IMR-90 (cell line): ENCODE data around the gene SVOPL. TPM values are rescaled to one million over a fixed set of nuclear protein-coding genes. Genes with fewer than 3 reads are reported as not detected.

ENCODE experiments used
- ATAC-seq: fragments of 200-7000 bp; cut with Tn5 transposase; 2 replicates; pipeline ENCODE4 v1.9.1; 2020; ENCODE audit warnings: low read depth, mild to moderate bottlenecking, moderate library complexity
- BruUV-seq: library from RNA; stranded (reverse); fragments of 400-500 nt; replicated peaks from 2 replicates; lab custom pipeline; 2021; lab: Mats Ljungman, UMichigan
- CTCF ChIA-PET: fragments of 300-600 bp; formaldehyde crosslinking; extraction: SDS; loops from one replicate; lab custom pipeline; 2021; ENCODE audit warnings: antibody characterized with exemption; lab: Yijun Ruan, JAX
- POLR2A ChIA-PET: fragments of 300-600 bp; sonication (Branson Sonifier 250); formaldehyde crosslinking; loops from one replicate; lab custom pipeline; 2022; ENCODE audit warnings: antibody characterized with exemption; ENCODE audit not compliant: unreplicated experiment; lab: Charles Lee
- DNase-seq: peaks from one replicate; pipeline ENCODE4 v3.0.0; 2013
- H2AFZ ChIP-seq: replicated peaks from 2 replicates; pipeline ENCODE3; 2013; ENCODE audit warnings: low read length, mild to moderate bottlenecking; ENCODE audit not compliant: poor library complexity
- H2AK5ac ChIP-seq: 2 replicates; pipeline ENCODE4 v1.6.1; 2013; ENCODE audit warnings: low read depth, low read length, inconsistent platforms
- H2AK9ac ChIP-seq: replicated peaks from 2 replicates; pipeline ENCODE3; 2013; ENCODE audit warnings: mild to moderate bottlenecking, low read depth, low read length, moderate library complexity; ENCODE audit not compliant: poor library complexity
- H2BK120ac ChIP-seq: 2 replicates; pipeline ENCODE4 v1.6.1; 2013; ENCODE audit warnings: low read depth, low read length, inconsistent platforms
- H2BK15ac ChIP-seq: 3 replicates; pipeline ENCODE4 v1.6.1; 2013; ENCODE audit warnings: low read depth, low read length, inconsistent platforms
- H2BK20ac ChIP-seq: 2 replicates; pipeline ENCODE4 v1.6.1; 2013; ENCODE audit warnings: low read depth, mild to moderate bottlenecking, inconsistent platforms, low read length, moderate library complexity
- H2BK5ac ChIP-seq: 2 replicates; pipeline ENCODE4 v1.6.1; 2013; ENCODE audit warnings: mild to moderate bottlenecking, low read depth, low read length, inconsistent platforms; ENCODE audit not compliant: poor library complexity, severe bottlenecking
- H3K14ac ChIP-seq: replicated peaks from 2 replicates; pipeline ENCODE4 v1.6.1; 2013; ENCODE audit warnings: low read depth, low read length, inconsistent platforms
- H3K18ac ChIP-seq: 2 replicates; pipeline ENCODE4 v1.6.1; 2013; ENCODE audit warnings: low read depth, low read length, control low read depth
- H3K23ac ChIP-seq: 2 replicates; pipeline ENCODE4 v1.6.1; 2013; ENCODE audit warnings: low read depth, low read length, inconsistent platforms
- H3K27ac ChIP-seq: 2 replicates; pipeline ENCODE4 v1.5.1; 2013; ENCODE audit warnings: mild to moderate bottlenecking, control low read depth, low read length; ENCODE audit not compliant: insufficient read depth
- H3K27me3 ChIP-seq: 2 replicates; pipeline ENCODE4 v1.6.1; 2013; ENCODE audit warnings: low read length; ENCODE audit not compliant: control insufficient read depth, insufficient read depth
- H3K36me3 ChIP-seq: 2 replicates; pipeline ENCODE4 v1.6.1; 2013; ENCODE audit warnings: low read length, mixed read lengths; ENCODE audit not compliant: control insufficient read depth, insufficient read depth
- H3K4ac ChIP-seq: 2 replicates; pipeline ENCODE4 v1.6.1; 2013; ENCODE audit warnings: low read depth, low read length, inconsistent platforms
- H3K4me1 ChIP-seq: 2 replicates; pipeline ENCODE4 v1.6.1; 2013; ENCODE audit warnings: low read length, mixed read lengths; ENCODE audit not compliant: control insufficient read depth, insufficient read depth
- H3K4me2 ChIP-seq: 2 replicates; pipeline ENCODE4 v1.6.1; 2013; ENCODE audit warnings: low read depth, mild to moderate bottlenecking, control low read depth, low read length, moderate library complexity
- H3K4me3 ChIP-seq: 2 replicates; pipeline ENCODE4 v1.5.1; 2013; ENCODE audit warnings: low read depth, mild to moderate bottlenecking, control low read depth, low read length, moderate library complexity; ENCODE audit not compliant: insufficient read depth
- H3K56ac ChIP-seq: 2 replicates; pipeline ENCODE4 v1.6.1; 2013; ENCODE audit warnings: low read length, inconsistent platforms; ENCODE audit not compliant: insufficient read depth; ENCODE audit errors: extremely low read depth
- H3K79me1 ChIP-seq, 2 experiments: 2 replicates each; pipeline ENCODE4 v1.6.1; 2013; ENCODE audit warnings: low read length in 2 of 2, inconsistent platforms in 1 of 2, low read depth in 1 of 2
- H3K9ac ChIP-seq: 2 replicates; pipeline ENCODE4 v1.6.1; 2013; ENCODE audit warnings: low read depth, low read length, control low read depth
- H3K9me1 ChIP-seq: 2 replicates; pipeline ENCODE4 v1.6.1; 2013; ENCODE audit warnings: low read length, inconsistent platforms; ENCODE audit not compliant: insufficient read depth
- H3K9me3 ChIP-seq: 2 replicates; pipeline ENCODE4 v1.6.1; 2013; ENCODE audit warnings: low read length; ENCODE audit not compliant: control insufficient read depth, insufficient read depth
- H4K20me1 ChIP-seq: 2 replicates; pipeline ENCODE4 v1.6.1; 2013; ENCODE audit warnings: low read length, inconsistent platforms; ENCODE audit not compliant: insufficient read depth
- H4K5ac ChIP-seq: 2 replicates; pipeline ENCODE4 v1.6.1; 2013; ENCODE audit warnings: mild to moderate bottlenecking, low read depth, low read length, control low read depth
- H4K8ac ChIP-seq, 2 experiments: 2 replicates each; pipeline ENCODE4 v1.6.1; 2013; ENCODE audit warnings: low read depth in 2 of 2, low read length in 2 of 2, control low read depth in 1 of 2, inconsistent platforms in 1 of 2
- H4K91ac ChIP-seq: 2 replicates; pipeline ENCODE4 v1.6.1; 2013; ENCODE audit warnings: low read depth, low read length, inconsistent platforms; ENCODE audit not compliant: insufficient read depth
- CHD1 ChIP-seq: IDR thresholded peaks from 2 replicates; pipeline ENCODE4 v1.6.1; 2012; ENCODE audit warnings: low read depth, low read length, improper control_type of control experiment
- CTCF ChIP-seq: conservative IDR thresholded peaks from 2 replicates; pipeline ENCODE4 v1.5.1; 2012; ENCODE audit warnings: mild to moderate bottlenecking, low read depth, low read length, improper control_type of control experiment
- MAZ ChIP-seq: IDR thresholded peaks from 2 replicates; pipeline ENCODE4 v1.6.1; 2012; ENCODE audit warnings: low read depth, mild to moderate bottlenecking, low read length, improper control_type of control experiment, moderate library complexity, borderline replicate concordance
- NFE2L2 ChIP-seq: fragments of 150-350 bp; IDR thresholded peaks from 2 replicates; pipeline ENCODE4 v1.6.1; 2016; ENCODE audit warnings: low read depth, mild to moderate bottlenecking, low read length
- POLR2A ChIP-seq: IDR thresholded peaks from 2 replicates; pipeline ENCODE4 v1.6.1; 2012; ENCODE audit warnings: mild to moderate bottlenecking, low read depth, low read length
- RAD21 ChIP-seq: IDR thresholded peaks from 2 replicates; pipeline ENCODE4 v1.6.1; 2012; ENCODE audit warnings: low read length, improper control_type of control experiment
- SMC3 ChIP-seq: fragments of 150-350 bp; IDR thresholded peaks from 2 replicates; pipeline ENCODE4 v1.6.1; 2016; ENCODE audit warnings: low read depth, mild to moderate bottlenecking, antibody characterized with exemption, low read length, moderate library complexity
- USF2 ChIP-seq: fragments of 150-350 bp; IDR thresholded peaks from 2 replicates; pipeline ENCODE4 v1.6.1; 2017; ENCODE audit warnings: mild to moderate bottlenecking, antibody characterized with exemption, low read length, low read depth
- WGBS, 2 experiments: methylation state at CpG; one replicate each; pipeline versions ENCODE4 v1.1.5 to v1.1.7; 2013; ENCODE audit warnings: missing lambda C conversion rate in 2 of 2; ENCODE audit not compliant: insufficient read length in 1 of 2; ENCODE audit errors: extremely low coverage in 2 of 2; 5-methylcytosine and 5-hydroxymethylcytosine counted together
- dilution Hi-C: fragments of 300-500 bp; cut with HindIII; formaldehyde crosslinking; loops from one replicate; pipeline ENCODE4 v1.14.3; 2018; ENCODE audit warnings: low sequenced_read_pairs; ENCODE audit not compliant: unreplicated experiment
- in situ Hi-C: fragments of 300-500 bp; cut with MboI; formaldehyde crosslinking; loops from 3 replicates; pipeline ENCODE4 v1.14.3; 2019; ENCODE audit warnings: low sequenced_read_pairs, inconsistent platforms, mixed read lengths
- intact Hi-C: fragments of 100-400 bp; cut with micrococcal nuclease; formaldehyde crosslinking; loops from 2 replicates; pipeline ENCODE4 v1.10.0; 2022
- polyA plus RNA-seq, 3 experiments: library from polyadenylated mRNA; depleted of rRNA; stranded (reverse); fragments of >200 nt; gene quantifications; 2 replicates each; pipeline ENCODE4 v1.2.3, GENCODE V29; 2012; ENCODE audit warnings: low replicate concordance in 1 of 3
- total RNA-seq: library from RNA; depleted of rRNA; stranded (reverse); fragments of >200 nt; gene quantifications from 2 replicates; pipeline ENCODE4 v1.2.3, GENCODE V29; 2012

Gene SVOPL
- total and polyA plus RNA-seq, 2 of the 4 experiments (the other 2 are of a cell fraction): not detected

GRCh38 chr7:138613630-138614029 is 87.5 kb downstream of the SVOPL start:
- Histone ChIP-seq H3K9me1 (no peaks in the 10 kb centered on the region), H3K36me3 (no peaks in the 10 kb centered on the region), H2BK5ac (no peak overlapping the region), H3K56ac (no peak overlapping the region), H3K4me1 (no peaks in the 10 kb centered on the region), H2AK9ac (no peak overlapping the region), H3K14ac (no peak overlapping the region), H3K27ac (no peak overlapping the region), H3K9ac (no peak overlapping the region), H3K27me3 (no peaks in the 10 kb centered on the region), H3K23ac (no peak overlapping the region), H4K8ac (no peak overlapping the region), H4K20me1 (no peaks in the 10 kb centered on the region), H2AK5ac (no peak overlapping the region), H4K91ac (no peak overlapping the region), H3K18ac (no peak overlapping the region), H3K4me3 (no peak overlapping the region), H3K9me3 (0 out of 2 replicates have a peak, but pooled peaks cover 2% of the 10 kb centered on the region), H3K79me1 (no peaks in the 10 kb centered on the region), H2BK120ac (no peak overlapping the region), H2BK20ac (no peak overlapping the region), H2AFZ (no peak overlapping the region), H4K5ac (no peak overlapping the region), H3K4ac (no peak overlapping the region), H3K4me2 (no peak overlapping the region), H2BK15ac (no peak overlapping the region)
- ChIA-PET POLR2A (interaction anchor here (0.5 kb wide), 1 partner anchor 17 kb away, joined by 3 read pairs; no protein-coding TSS in a partner anchor), CTCF (no interaction called here)
- no peak for DNase-seq
- in situ Hi-C loops: no loop called here
- WGBS, 2 experiments: no CpG with 5 or more reads among the region's 2 CpGs
- TF ChIP-seq SMC3 (no peak), CTCF (no peak), CHD1 (no peak), USF2 (no peak), RAD21 (no peak), POLR2A (no peak), NFE2L2 (no peak), MAZ (no peak)
- no peak for ATAC-seq
- intact Hi-C loops: no loop called here
- no TSS peak for BruUV-seq
- dilution Hi-C loops: no loop called here
